AG04450 (cell line): ENCODE results near the gene FAM169A. TPM values are rescaled to one million over a fixed set of nuclear protein-coding genes. Genes with fewer than 3 reads are reported as not detected.
"Not testable (repeated sequence)": the region's sequence is repeated elsewhere in the genome, so short reads cannot be mapped to it uniquely, and the experiment has no call there.

Source experiments
- CTCF ChIA-PET: fragments of 300-600, 350-600 bp; formaldehyde crosslinking; extraction: SDS; loops from one replicate; lab custom pipeline; 2022; ENCODE audit warnings: antibody characterized with exemption, inconsistent platforms; lab: Charles Lee
- POLR2A ChIA-PET: fragments of 350-600 bp; formaldehyde crosslinking; extraction: SDS; loops from one replicate; lab custom pipeline; 2021; ENCODE audit warnings: antibody characterized with exemption, inconsistent platforms; lab: Yijun Ruan, JAX
- DNase-seq: peaks from one replicate; pipeline ENCODE4 v3.0.0-alpha.2; 2011; ENCODE audit warnings: low read depth, low spot score
- H3K27ac ChIP-seq: one replicate; pipeline ENCODE4 v1.5.1; 2012; ENCODE audit warnings: low read depth, low read length, control low read depth
- H3K27me3 ChIP-seq: one replicate; pipeline ENCODE4 v1.6.0; 2012; ENCODE audit warnings: low read length; ENCODE audit not compliant: control insufficient read depth, insufficient read depth
- H3K4me3 ChIP-seq: 2 replicates; pipeline ENCODE4 v1.5.1; 2011; ENCODE audit warnings: mild to moderate bottlenecking, low read depth, low read length, control low read depth
- H3K9me3 ChIP-seq: 2 replicates; pipeline ENCODE4 v1.5.1; 2012; ENCODE audit warnings: low read length; ENCODE audit not compliant: control insufficient read depth, insufficient read depth
- polyA plus RNA-seq: library from polyadenylated mRNA; depleted of rRNA; stranded (reverse); fragments of >200 nt; gene quantifications from 2 replicates; pipeline ENCODE4 v1.2.3, GENCODE V29; 2011
- TF ChIP-seq, protein P1 (sequence below): IDR thresholded peaks from 2 replicates; pipeline ENCODE4 v1.5.1; 2011; ENCODE audit warnings: low read depth, low read length, control low read depth, inconsistent platforms

The FAM169A gene
- polyA plus RNA-seq, 1 experiment = 0.05 TPM

DNA sequence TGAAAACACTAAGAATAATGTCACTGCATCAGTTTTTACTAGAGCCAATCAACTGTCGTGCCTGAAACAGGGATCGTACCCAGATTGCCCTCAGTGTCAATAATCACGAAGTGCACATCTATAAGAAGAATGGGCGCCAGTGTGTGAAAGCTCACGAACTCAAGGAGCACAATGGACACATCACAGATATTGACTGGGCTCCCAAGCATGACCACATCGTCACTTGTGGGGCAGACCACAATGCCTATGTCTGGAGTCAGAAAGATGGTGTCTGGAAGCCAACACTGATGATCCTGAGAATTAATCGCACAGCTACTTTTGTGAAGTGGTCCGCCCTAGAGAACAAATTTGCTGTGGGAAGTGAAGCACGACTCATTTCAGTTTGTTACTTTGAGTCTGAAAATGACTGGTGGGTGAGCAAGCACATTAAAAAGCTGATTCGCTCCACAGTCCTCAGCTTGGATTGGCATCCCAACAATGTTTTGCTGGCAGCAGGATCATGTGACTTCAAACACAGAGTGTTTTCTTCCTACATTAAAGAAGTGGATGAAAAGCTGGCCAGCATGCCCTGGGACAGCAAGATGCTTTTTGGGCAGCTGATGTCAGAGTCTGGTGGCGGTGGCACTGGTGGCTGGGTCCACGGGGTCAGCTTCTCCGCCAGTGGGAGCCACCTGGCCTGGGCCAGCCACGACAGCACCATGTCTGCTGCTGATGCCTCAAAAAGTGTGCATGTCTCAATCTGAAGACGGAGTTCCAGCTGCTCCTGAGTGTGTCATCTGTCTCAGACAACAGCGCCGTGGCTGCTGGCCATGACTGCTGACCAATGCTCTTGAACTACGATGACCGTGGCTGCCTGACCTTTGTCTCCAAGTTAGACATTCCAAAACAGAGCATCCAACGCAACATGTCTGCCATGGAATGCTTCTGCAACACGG is 66.9 kb downstream of the FAM169A start:
- TF ChIP-seq, protein P1, sequence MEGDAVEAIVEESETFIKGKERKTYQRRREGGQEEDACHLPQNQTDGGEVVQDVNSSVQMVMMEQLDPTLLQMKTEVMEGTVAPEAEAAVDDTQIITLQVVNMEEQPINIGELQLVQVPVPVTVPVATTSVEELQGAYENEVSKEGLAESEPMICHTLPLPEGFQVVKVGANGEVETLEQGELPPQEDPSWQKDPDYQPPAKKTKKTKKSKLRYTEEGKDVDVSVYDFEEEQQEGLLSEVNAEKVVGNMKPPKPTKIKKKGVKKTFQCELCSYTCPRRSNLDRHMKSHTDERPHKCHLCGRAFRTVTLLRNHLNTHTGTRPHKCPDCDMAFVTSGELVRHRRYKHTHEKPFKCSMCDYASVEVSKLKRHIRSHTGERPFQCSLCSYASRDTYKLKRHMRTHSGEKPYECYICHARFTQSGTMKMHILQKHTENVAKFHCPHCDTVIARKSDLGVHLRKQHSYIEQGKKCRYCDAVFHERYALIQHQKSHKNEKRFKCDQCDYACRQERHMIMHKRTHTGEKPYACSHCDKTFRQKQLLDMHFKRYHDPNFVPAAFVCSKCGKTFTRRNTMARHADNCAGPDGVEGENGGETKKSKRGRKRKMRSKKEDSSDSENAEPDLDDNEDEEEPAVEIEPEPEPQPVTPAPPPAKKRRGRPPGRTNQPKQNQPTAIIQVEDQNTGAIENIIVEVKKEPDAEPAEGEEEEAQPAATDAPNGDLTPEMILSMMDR = no peak
- ChIA-PET CTCF (interaction anchor here (0.6 kb wide), 1 partner anchor 90 kb away, joined by 4 read pairs; no protein-coding TSS in a partner anchor), POLR2A (interaction anchor here (0.6 kb wide), 1 partner anchor 239 kb away, joined by 4 read pairs; no protein-coding TSS in a partner anchor)
- H3K9me3 ChIP-seq = no peaks in the 10 kb centered on the region; the same call in 1 of the 2 replicates
- no peak overlapping the region for H3K4me3 ChIP-seq
- DNase-seq = no peak
- H3K27me3 ChIP-seq = no peaks in the 10 kb centered on the region
- no peak overlapping the region for H3K27ac ChIP-seq

GRCh38 chr5:74791669-74792068 is 74.5 kb downstream of the FAM169A start:
- H3K4me3 ChIP-seq, H3K27me3 ChIP-seq, DNase-seq, CTCF ChIA-PET, H3K27ac ChIP-seq, POLR2A ChIA-PET, H3K9me3 ChIP-seq: not testable (repeated sequence)

- Histone ChIP-seq H3K27me3 (no peaks in the 10 kb centered on the region), H3K27ac (no peak overlapping the region), H3K9me3 (no peaks in the 10 kb centered on the region), H3K4me3 (no peak overlapping the region)
- TF ChIP-seq, protein P1 = no peak
- CTCF ChIA-PET = no interaction called here
- POLR2A ChIA-PET = no interaction called here
- DNase-seq = no peak
Measured at GRCh38 chr5:74787424-74787823, 78.8 kb downstream of the FAM169A start.

DNA sequence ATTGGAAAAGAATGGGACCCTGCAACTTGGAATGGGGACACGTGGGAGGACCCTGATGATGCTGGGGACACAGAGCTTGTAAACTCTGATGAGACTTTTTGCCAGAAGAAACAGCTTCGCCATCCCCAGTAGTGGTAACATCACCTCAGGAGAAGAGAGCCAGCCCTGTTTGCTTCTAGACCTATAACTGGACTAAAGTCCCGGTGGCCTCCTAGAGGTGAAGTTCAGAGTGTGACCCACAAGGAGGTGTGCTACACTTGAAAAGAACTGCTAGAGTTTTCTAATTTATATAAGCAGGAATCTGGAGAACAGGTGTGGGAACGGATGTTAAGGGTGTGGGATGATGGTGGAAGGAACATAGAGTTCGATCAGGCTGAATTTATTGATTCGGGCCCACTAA is 79.3 kb downstream of the FAM169A start:
- Histone ChIP-seq H3K4me3 (no peak overlapping the region), H3K27me3 (no peaks in the 10 kb centered on the region), H3K27ac (no peak overlapping the region), H3K9me3 (no peaks in the 10 kb centered on the region)
- TF ChIP-seq, protein P1 = no peak
- no peak for DNase-seq
- ChIA-PET POLR2A (no interaction called here), CTCF (no interaction called here)

- ChIA-PET POLR2A (interaction anchor here (0.6 kb wide), 1 partner anchor 118 kb away, joined by 5 read pairs; no protein-coding TSS in a partner anchor), CTCF (interaction anchor here (0.8 kb wide), 1 partner anchor 12 kb away, joined by 3 read pairs; no protein-coding TSS in a partner anchor)
- no peak overlapping the region for H3K27ac ChIP-seq
- no peaks in the 10 kb centered on the region for H3K9me3 ChIP-seq
- DNase-seq = no peak
- TF ChIP-seq, protein P1 = no peak
- H3K4me3 ChIP-seq = no peak overlapping the region
- no peaks in the 10 kb centered on the region for H3K27me3 ChIP-seq
Measured at GRCh38 chr5:74778609-74779008, 87.6 kb downstream of the FAM169A start.
